Measurements from ENCODE around the gene ABCA2.
A peak's percentile ranks its signal among the peaks of the same experiment; 100 is the strongest.

The ABCA2 gene

DNA sequence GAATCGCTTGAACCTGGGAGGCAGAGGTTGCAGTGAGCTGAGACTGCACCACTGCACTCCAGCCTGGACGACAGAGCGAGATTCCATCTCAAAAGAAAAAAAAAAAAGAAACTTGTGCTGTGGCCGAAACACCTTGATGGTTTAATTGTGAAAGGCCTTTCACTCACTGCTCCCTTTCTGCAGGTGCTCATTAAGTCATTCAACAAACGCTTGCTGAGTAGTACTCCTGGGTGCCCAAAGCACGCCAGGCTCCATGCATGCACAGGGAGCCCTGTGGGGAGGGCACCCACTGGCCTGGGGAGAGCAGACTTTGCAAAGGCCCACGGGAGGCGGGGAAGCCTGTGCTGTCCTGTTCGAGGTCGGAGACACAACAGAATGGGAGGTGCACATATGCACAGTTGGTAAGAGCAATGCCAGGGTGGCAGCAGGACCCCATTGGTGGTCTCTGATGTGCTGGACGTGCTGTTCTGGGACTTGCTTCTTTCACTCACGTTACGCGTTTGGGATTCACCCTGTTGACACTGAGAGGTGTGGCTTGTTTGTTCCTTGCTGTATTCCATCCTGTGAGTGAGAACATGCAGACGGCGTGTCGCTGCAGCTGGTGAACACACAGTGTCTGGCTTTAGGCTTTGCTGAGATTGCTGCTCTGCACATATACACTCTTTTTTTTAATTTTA, 28.8 kb upstream of the ABCA2 start:
- Histone ChIP-seq H3K36me3 (ENCODE audit: insufficient read depth, low read length) (no peaks in the 10 kb centered on the region), H3K9me3 (ENCODE audit: low read depth, low read length) (no peaks in the 10 kb centered on the region), H3K4me3 (no peak overlapping the region), H3K27ac (no peak overlapping the region), H3K9ac (ENCODE audit: insufficient read length) (no peak overlapping the region)
- no peak for DNase-seq (ENCODE audit: low read depth, low spot score)
- TF ChIP-seq EZH2 (IDR thresholded peaks at IDR 0.05): no peak
- TF ChIP-seq POLR2AphosphoS5 (IDR thresholded peaks at IDR 0.05; ENCODE audit: borderline replicate concordance, low read depth, low read length): no peak
- no peak for TF ChIP-seq FOXP2 (optimal IDR thresholded peaks at IDR 0.05; ENCODE audit: control extremely low read depth, extremely low read length, insufficient read depth)

DNA sequence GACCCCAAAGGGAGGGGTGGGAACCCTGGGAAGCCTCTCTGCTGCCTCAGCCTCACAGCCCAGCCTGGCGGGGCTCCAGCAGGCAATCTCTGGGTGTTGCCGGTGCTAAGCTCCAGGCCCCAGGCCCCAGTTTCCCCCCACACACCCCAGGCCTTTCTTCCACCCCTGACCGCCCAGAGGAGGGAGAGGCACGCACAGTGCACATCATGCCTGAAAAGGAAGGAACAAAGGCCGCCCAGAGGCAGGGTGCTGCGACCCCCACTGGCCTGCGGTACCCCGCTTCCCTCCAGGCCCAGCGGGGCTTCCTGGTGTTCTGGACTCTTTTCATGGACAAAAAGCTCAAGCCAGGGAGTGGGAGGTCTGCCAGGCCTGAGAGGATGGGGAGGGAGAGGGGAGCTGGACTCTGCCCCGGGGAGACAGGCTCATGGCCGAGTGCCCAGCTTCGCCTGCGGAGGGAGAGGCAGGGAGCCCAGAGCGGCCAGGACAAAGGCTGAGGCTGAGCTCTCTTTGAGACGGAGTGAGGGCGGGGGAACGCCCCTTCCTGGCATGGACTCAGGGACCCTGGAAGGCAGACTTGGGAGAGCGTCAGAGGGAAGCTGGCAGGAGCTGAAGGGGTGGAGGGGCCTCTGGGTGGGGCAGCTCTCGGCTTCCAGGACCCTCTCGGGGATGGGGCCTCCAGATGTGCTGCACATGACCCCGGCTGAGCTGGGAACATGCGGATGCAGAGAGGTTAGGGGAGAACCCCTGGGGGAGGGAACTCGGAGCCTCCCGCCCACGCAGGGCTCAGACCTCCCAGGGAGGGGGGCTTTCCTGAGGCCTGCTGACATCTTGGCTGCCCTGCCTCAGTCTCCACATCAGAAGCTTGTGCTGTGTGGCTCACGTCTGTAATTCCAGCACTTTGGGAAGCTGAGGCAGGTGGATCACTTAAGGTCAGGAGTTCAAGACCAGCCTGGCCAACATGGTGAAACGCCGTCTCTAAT, 27.6 kb upstream of the ABCA2 start:
- no peak for DNase-seq (ENCODE audit: low read depth, low spot score)
- Histone ChIP-seq H3K9ac (ENCODE audit: insufficient read length) (no peak overlapping the region), H3K27ac (no peak overlapping the region), H3K4me3 (no peak overlapping the region), H3K9me3 (ENCODE audit: low read depth, low read length) (no peaks in the 10 kb centered on the region), H3K36me3 (ENCODE audit: insufficient read depth, low read length) (no peaks in the 10 kb centered on the region)
- TF ChIP-seq EZH2 (IDR thresholded peaks at IDR 0.05) (no peak), POLR2AphosphoS5 (IDR thresholded peaks at IDR 0.05; ENCODE audit: borderline replicate concordance, low read depth, low read length) (no peak), FOXP2 (optimal IDR thresholded peaks at IDR 0.05; ENCODE audit: control extremely low read depth, extremely low read length, insufficient read depth) (no peak)

DNA sequence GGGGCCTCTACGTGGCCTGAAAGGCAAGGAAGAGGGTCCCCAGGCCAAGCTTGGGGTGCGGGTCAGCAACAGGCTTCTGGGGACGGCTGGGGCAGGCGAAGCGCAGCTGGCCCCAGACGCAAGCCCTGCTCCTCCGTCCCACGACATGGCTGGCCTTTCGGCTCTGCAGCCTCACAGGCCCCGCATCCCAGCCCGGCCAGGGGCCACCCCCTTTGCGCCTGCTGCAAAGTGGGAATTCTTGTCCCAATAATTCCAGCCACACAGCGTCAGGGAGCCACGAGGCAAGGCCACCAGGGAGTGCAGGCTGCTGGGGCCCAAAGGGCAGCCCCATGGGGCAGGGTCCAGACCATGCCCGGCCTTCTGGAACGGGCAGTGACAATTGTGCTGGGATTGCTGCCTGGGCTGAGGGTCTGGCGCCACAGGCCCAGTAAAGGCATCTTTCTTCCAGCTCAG, 26.9 kb upstream of the ABCA2 start:
- Histone ChIP-seq H3K27ac (no peak overlapping the region), H3K9ac (ENCODE audit: insufficient read length) (no peak overlapping the region), H3K4me3 (no peak overlapping the region), H3K9me3 (ENCODE audit: low read depth, low read length) (no peaks in the 10 kb centered on the region), H3K36me3 (ENCODE audit: insufficient read depth, low read length) (no peaks in the 10 kb centered on the region)
- TF ChIP-seq FOXP2 (optimal IDR thresholded peaks at IDR 0.05; ENCODE audit: control extremely low read depth, extremely low read length, insufficient read depth) (no peak), EZH2 (IDR thresholded peaks at IDR 0.05) (no peak), POLR2AphosphoS5 (IDR thresholded peaks at IDR 0.05; ENCODE audit: borderline replicate concordance, low read depth, low read length) (no peak)
- no peak for DNase-seq (ENCODE audit: low read depth, low spot score)

DNA sequence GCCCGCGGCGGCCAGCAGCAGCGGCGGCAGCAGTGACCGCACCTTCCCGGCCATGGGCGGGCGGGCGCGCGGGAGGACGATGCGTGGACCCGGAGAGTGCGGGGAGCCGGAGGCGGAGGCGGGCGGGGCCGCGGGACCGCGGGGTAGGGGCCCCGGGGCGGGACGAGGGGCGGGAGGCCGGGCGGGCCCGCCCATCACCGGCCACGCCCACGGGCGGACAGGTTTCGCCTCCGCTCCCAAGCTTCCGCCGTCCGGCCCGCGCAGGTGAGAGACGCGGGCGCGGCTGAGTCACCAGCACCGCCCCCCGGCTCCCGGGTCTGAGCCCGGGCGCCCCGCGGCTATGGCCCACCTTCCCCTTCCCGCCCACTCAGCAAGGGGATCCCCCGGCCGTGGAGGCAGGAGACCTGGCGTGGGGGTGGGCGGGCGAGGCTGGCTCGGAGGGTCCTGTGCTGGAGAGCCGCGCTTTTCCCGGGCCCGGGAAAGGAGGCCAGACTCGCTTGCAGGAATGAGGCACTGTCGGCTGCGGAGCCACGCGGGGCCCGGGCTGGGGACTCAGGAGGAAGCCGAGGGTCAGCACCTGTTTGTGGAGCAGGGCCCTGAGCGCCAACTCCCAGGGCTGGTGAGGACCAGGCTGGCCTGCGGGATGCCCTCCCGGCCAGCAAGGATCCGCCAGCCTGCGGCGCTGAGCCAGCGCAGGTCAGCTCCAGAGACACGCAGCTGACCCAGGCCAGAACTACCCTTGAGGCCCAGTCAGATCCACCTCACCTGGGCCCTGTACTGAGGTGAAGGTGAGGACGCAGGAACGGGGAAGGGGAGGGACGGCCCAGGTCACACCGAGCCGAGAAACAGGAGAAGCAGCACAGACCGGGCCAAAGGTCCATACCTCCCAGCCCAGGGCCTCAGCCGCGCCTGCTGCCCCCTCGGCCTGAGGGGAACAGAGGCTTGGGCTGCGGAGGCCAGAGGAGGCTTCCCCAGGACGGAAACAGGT, 26.2 kb upstream of the ABCA2 start, which contains the start of gene ENTPD2:
Gene ENTPD2, minus strand, starts transcription at position 118 of the 988 bp plus-strand sequence. Its CDS starts 64 bp downstream, at position 54.
- no peak for DNase-seq (ENCODE audit: low read depth, low spot score)
- Histone ChIP-seq H3K9ac (ENCODE audit: insufficient read length) (no peak within 1 kb of the TSS), H3K27ac (no peak within 1 kb of the TSS), H3K4me3 (peak within 1 kb of the TSS; percentile 63), H3K36me3 (ENCODE audit: insufficient read depth, low read length) (no peaks in the 10 kb centered on the region), H3K9me3 (ENCODE audit: low read depth, low read length) (no peaks in the 10 kb centered on the region)
- TF ChIP-seq FOXP2 (optimal IDR thresholded peaks at IDR 0.05; ENCODE audit: control extremely low read depth, extremely low read length, insufficient read depth) (no peak), POLR2AphosphoS5 (IDR thresholded peaks at IDR 0.05; ENCODE audit: borderline replicate concordance, low read depth, low read length) (no peak)

DNA sequence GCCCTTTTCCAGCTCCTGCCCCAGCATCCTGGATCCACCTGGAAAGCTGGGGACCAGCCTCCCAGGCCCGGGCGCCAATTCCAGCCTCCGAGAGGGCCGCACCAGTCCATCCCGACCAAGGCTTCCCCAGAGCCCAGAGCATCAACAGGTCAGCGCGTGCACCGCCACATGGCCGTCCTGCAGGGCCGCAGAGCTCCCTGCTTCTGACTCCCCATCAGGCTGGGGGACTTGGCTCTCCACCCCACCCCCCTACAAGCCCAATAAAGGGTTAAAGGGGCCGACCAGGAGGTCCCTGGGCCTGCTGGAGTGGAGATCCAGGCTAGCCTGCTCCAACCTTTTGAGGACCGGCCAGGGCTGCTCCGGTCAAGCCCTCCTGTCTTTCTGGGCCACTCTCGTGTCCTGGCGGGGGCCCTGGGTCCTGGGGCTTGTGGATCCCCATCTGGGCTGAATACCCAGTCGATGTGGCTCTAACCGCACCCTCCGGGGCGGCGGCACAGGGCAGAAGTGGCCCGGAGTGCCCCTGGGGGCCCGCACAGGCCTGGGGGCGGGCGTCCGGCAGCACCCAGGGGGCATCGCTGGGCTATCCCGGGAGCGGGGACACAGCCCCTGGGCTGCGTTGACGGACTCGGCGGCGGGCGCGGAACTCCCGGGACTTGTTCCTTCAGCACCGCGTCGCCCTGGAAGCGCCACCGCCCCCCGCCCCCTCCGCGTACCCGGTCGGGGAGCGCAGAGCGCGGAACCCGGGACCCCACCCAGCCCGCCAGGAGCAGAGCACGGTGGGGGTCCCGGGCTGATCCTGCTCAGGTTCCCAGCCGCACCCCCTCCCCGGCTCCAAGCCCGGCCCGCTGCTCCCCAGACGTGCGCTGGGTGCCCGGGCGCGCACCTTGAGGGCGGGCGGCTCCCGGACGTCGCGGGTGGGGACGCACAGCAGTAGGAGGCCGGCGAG, 25.2 kb upstream of the ABCA2 start:
- H3K4me3 ChIP-seq: peak overlapping the region; percentile 63
- H3K36me3 ChIP-seq (ENCODE audit: insufficient read depth, low read length): no peaks in the 10 kb centered on the region
- no peak overlapping the region for H3K27ac ChIP-seq
- TF ChIP-seq POLR2AphosphoS5 (IDR thresholded peaks at IDR 0.05; ENCODE audit: borderline replicate concordance, low read depth, low read length): no peak
- TF ChIP-seq EZH2 (IDR thresholded peaks at IDR 0.05): no peak
- no peak for TF ChIP-seq FOXP2 (optimal IDR thresholded peaks at IDR 0.05; ENCODE audit: control extremely low read depth, extremely low read length, insufficient read depth)
- H3K9me3 ChIP-seq (ENCODE audit: low read depth, low read length): no peaks in the 10 kb centered on the region
- no peak overlapping the region for H3K9ac ChIP-seq (ENCODE audit: insufficient read length)
- DNase-seq (ENCODE audit: low read depth, low spot score): no peak

DNA sequence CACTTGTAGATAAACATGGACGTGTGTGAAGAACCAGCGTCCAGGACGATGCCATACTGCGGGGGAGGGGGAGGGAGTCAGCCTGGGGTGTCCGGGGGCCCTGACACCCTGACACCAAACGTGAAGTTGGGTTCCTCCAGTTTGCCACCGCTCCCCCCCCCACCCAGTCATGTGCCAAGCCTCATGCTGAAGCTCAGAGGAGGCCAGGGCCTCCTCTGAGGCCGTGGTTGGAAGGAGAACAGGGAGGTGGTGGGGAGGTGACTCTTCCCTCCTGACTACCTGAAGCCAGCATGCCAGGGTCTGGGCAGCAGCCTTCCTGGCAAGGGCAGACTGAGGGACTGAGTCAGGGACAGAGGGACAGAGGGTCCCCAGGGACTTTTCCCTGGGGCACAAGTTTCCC, 24.3 kb upstream of the ABCA2 start:
- TF ChIP-seq POLR2AphosphoS5 (IDR thresholded peaks at IDR 0.05; ENCODE audit: borderline replicate concordance, low read depth, low read length) (no peak), EZH2 (IDR thresholded peaks at IDR 0.05) (no peak), FOXP2 (optimal IDR thresholded peaks at IDR 0.05; ENCODE audit: control extremely low read depth, extremely low read length, insufficient read depth) (no peak)
- no peaks in the 10 kb centered on the region for H3K36me3 ChIP-seq (ENCODE audit: insufficient read depth, low read length)
- no peaks in the 10 kb centered on the region for H3K9me3 ChIP-seq (ENCODE audit: low read depth, low read length)
- no peak overlapping the region for H3K27ac ChIP-seq
- no peak overlapping the region for H3K4me3 ChIP-seq
- H3K9ac ChIP-seq (ENCODE audit: insufficient read length): no peak overlapping the region
- DNase-seq (ENCODE audit: low read depth, low spot score): no peak

All from SK-N-MC (cell line).